ENCODE data around the gene C3orf33. TPM values are rescaled to one million over a fixed set of nuclear protein-coding genes. Genes with fewer than 3 reads are reported as not detected.
A peak's percentile ranks its signal among the peaks of the same experiment; 100 is the strongest.

The C3orf33 gene
- polyA plus RNA-seq, 2 of the 4 experiments (the other 2 are of a cell fraction): 8.3 to 11.1 TPM

GRCh38 chr3:155748611-155749365 lies 57.3 kb downstream of the C3orf33 start:
- TF ChIP-seq REST (IDR thresholded peaks at IDR 0.05) (no peak), MAX (IDR thresholded peaks at IDR 0.05) (no peak), FOSL2 (IDR thresholded peaks at IDR 0.05) (no peak), FOSL2 (CRISPR knock-in tag; IDR thresholded peaks at IDR 0.05) (0 out of 2 replicates have a peak, but pooled peaks have one; percentile 27)
- ATAC-seq (no peak), FAIRE-seq (peak; percentile 61), DNase-seq (ENCODE audit: low read depth in 1 of 2, low spot score in 1 of 2) (peak in 1 of 2 experiments; percentile 29)
- Histone ChIP-seq H3K4me1 (peaks cover 50% of the 10 kb centered on the region), H3K27ac (peak overlapping the region in 1 of 2 experiments; percentile 54; a peak in 3 of 6 replicates), H3K4me3 (no peak overlapping the region), H3K4me2 (peak overlapping the region; percentile 71), H3K9me3 (no peaks in the 10 kb centered on the region)
- 28% methylated on average over 8 of the region's 8 CpGs for WGBS (ENCODE audit: missing lambda C conversion rate)
- CTCF ChIA-PET: interaction anchor here (0.7 to 1.3 kb wide), 3 partner anchors 10 to 57 kb away, joined by 3 to 5 read pairs (median 3); partner anchors contain the start of gene C3orf33
- POLR2A ChIA-PET: no interaction called here

- DNase-seq (ENCODE audit: low read depth in 1 of 2, low spot score in 1 of 2): no peak
- ATAC-seq: no peak
- H3K9me3 ChIP-seq: no peaks in the 10 kb centered on the region
- WGBS (ENCODE audit: missing lambda C conversion rate): 89% methylated on average over 3 of the region's 3 CpGs
- CTCF ChIA-PET: interaction anchor here (1.1 to 1.3 kb wide), 2 partner anchors 9 to 58 kb away, joined by 3 to 5 read pairs; partner anchors contain the start of gene C3orf33
- no peak for FAIRE-seq
- H3K4me1 ChIP-seq: peaks cover 53% of the 10 kb centered on the region
- peak overlapping the region; percentile 71; the same call in 2 of the 3 replicates for H3K4me2 ChIP-seq
- H3K27ac ChIP-seq: 0 out of 6 replicates have a peak overlapping the region, but pooled peaks of 1 of the 2 experiments have one; percentile 4
- TF ChIP-seq HMGXB4 (CRISPR knock-in tag; IDR thresholded peaks at IDR 0.05; ENCODE audit: borderline replicate concordance) (no peak), HOXB5 (CRISPR knock-in tag; IDR thresholded peaks at IDR 0.05) (no peak), REST (IDR thresholded peaks at IDR 0.05) (no peak), CHD2 (IDR thresholded peaks at IDR 0.05; ENCODE audit: low read length, partially characterized antibody) (no peak), CHD4 (IDR thresholded peaks at IDR 0.05; ENCODE audit: borderline replicate concordance) (no peak), ZNF302 (CRISPR knock-in tag; IDR thresholded peaks at IDR 0.05) (no peak), KDM5A (IDR thresholded peaks at IDR 0.05) (no peak), HEYL (CRISPR knock-in tag; IDR thresholded peaks at IDR 0.05) (no peak), MAX (IDR thresholded peaks at IDR 0.05) (no peak)
- H3K4me3 ChIP-seq: no peak overlapping the region
- POLR2A ChIA-PET: no interaction called here
Measured at GRCh38 chr3:155747946-155748290, 58.2 kb downstream of the C3orf33 start.

Measured in A549 (cell line).